ENCODE data around the gene INVS.

GRCh38 chr9:100285080-100285479 is 186.0 kb downstream of the INVS start:
- no peak for TF ChIP-seq TOX (CRISPR knock-in tag; IDR thresholded peaks at IDR 0.05; ENCODE audit: borderline replicate concordance)
- no peak for TF ChIP-seq CSRNP3 (CRISPR knock-in tag; IDR thresholded peaks at IDR 0.05)
- TF ChIP-seq SNAI2 (CRISPR knock-in tag; IDR thresholded peaks at IDR 0.05) = no peak
- no peak for TF ChIP-seq ZNF565 (CRISPR knock-in tag; conservative IDR thresholded peaks at IDR 0.05; ENCODE audit: low read depth)
- no peak for TF ChIP-seq CSDC2 (CRISPR knock-in tag; IDR thresholded peaks at IDR 0.05)
- TF ChIP-seq RARB (CRISPR knock-in tag; IDR thresholded peaks at IDR 0.05) = no peak

All from SK-N-SH treated with all-trans-retinoic acid at 6 μM for 48 hours (cell line).